Stimulated activated CD4-positive, alpha-beta T cell treated with anti-CD3 and anti-CD28 coated beads, Interleukin-2, amount 100 ng/mL, for 4 hours (primary cell): ENCODE results near the gene STX8.

ENCODE experiments used
- DNase-seq: peaks from one replicate; pipeline ENCODE4 v3.0.0-alpha.2; 2020; ENCODE audit warnings: low read depth

The STX8 gene

DNA sequence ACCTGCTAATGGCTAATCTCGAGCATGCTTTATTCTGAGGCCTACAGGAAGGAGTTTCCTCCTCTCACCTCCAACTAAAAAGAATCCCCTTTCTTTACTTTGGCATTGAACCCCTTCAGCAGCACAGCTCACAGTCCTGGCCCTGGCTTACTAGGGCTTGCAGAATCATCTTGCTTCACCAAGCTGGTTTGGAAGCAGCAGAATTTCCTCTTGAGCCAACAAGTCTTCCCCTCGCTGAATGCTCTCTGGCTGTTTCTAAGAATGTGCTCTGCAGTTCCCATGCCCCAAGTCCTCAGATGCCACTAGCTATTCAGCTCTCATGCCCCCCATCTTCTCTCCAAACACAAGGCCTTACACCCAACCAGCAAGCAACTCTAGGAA lies 283.1 kb downstream of the STX8 start:
- no peak for DNase-seq

DNA sequence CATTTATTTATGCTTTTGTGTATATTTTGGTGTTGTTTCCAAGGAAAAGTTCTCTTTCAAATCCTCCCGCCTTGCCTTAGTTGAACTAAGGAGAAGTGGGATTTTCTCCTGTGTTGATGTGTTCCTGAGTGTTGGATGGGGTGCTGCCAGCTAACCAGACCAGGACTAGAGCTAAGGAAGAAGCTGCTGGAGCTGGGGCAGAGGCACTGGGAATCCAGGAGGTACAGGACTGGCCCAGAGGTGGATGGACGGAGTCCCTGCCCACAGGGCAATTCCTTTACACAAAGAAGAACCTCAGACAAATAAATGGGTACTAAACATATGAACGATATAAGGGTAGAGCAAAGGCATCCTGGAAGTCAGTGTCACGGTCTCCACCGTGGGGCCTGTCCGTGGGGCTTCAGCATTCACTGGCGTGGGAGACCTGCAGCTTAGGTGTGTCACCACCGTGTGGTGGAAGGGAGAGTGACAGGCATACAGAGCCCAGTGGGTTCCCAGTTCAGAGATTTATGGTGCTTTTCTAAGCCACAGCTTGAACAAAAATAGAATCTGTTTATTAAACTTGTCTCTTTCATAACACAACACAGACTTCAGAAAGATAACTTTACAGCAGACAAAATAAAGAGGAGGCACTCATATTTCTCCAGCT lies 283.6 kb downstream of the STX8 start:
- peak; percentile 22 for DNase-seq

DNA sequence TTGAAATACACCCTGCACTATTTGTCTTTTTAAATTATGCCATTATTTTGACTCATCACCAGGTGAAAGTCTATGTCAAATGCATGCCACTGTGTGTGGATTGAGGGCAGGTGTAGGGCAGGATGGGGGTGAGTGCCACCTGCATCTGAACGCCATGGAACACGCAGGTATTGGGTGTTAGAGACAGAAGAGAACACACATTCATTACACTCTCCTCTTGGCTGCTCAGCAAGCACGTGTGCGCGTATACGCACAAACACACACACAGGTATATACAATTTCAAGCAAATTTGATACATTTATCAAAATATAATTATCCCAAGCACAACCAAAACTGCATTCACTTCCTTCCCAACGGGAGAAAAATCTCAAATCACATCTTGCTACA lies 285.4 kb downstream of the STX8 start:
- peak; percentile 3 for DNase-seq

- no peak for DNase-seq
Observed at GRCh38 chr17:9287306-9287705, 288.3 kb downstream of the STX8 start.

DNA sequence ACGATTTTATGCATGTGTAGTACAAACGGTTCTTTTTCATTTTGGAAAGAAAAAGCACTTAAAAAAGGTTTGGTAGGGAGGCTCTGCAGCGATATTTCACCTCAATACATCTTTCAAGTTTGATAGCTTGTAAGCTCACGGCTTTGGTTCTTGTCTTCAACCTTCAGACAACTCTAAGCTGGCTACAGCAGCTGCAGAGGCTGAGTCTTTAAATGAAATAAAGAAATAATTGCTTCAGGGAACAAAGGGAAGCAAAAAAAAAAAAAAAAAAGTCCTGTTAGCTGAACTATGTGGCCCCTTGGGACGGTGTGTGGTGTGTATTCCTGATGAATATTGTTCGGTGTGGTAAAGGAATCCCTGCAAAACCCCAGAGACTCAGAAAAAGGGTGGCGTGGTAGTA lies 289.2 kb downstream of the STX8 start:
- DNase-seq, result no peak

DNA sequence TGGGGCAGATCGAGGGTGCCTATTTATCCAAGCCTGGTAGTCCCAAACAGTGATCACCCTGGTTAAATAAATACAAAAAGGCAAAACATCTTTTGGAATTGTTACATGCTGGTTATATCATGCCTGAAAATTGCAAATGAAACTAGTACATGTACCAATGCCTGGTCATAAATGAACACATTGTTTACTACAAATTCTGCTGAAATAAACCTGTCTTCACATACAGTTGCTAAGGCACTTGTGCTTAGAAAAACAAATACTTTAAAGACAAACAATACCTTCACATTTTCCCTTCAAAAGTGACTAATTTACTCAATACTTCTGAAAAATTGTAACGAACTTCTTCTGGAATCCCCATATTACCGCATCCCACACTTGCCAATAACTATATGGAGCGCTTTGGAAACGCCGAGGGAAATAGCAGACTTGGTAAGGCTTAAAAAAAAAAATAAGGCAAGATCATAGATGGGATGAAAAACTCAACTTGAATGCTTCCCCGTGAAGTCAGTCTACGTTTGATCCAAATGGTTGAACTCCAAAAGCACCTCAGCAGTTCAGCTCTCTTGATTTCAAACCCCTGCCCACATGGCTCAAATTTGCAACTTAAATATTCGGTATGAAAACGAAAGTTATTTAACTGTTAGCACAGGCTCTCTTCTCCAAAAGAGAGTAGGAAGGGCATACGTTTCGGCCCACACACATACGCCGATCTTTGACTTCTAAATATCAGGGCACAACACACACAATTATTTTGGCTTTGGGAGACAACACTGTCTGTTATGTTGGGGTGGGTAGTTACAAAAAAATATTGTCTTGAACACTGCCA lies 289.8 kb downstream of the STX8 start:
- DNase-seq, result no peak

DNA sequence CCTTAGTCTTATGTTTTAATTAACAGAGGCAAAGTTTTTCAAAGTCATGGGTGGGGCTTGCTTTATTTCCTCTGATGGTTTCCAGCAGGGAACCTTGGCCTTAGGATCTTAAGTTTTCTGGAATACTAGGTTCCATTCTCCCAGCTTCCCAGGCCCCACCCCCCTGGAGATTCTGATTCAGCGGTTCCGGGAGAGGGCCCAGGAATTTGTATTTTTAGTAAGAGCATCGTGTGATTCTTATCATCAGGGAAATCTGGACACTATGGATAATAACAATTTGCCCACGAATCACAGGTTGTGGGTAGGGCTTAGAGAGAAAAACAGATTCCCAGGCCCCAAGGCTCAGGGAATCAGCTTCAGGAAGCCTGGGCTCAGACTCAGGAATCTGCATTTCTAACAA lies 290.7 kb downstream of the STX8 start:
- no peak for DNase-seq

- DNase-seq, result no peak
Observed at GRCh38 chr17:9283909-9284308, 291.7 kb downstream of the STX8 start.

- no peak for DNase-seq
Observed at GRCh38 chr17:9279893-9280292, 295.7 kb downstream of the STX8 start.

DNA sequence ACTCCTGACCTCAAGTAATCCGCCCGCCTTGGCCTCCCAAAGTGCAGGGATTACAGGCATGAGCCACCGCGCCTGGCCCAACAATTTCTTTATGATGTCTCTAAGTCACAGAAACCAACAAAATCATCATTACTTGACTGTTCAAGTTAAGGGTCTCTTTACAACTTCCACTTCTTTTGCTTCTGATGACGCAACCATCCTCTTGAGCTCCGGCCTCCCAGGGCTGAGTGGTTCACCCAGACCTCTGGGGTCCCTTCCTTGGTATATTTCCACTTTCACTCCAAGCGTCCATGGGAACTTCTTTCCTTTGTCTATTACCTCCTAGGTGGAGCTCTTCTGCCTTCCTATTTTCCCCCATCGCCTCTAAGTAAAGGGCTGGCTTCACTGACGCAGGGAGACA lies 300.6 kb downstream of the STX8 start:
- DNase-seq, result no peak

- no peak for DNase-seq
Observed at GRCh38 chr17:9273428-9274391, 301.9 kb downstream of the STX8 start.

- DNase-seq, result no peak
Observed at GRCh38 chr17:9272501-9273200, 303.0 kb downstream of the STX8 start.

DNA sequence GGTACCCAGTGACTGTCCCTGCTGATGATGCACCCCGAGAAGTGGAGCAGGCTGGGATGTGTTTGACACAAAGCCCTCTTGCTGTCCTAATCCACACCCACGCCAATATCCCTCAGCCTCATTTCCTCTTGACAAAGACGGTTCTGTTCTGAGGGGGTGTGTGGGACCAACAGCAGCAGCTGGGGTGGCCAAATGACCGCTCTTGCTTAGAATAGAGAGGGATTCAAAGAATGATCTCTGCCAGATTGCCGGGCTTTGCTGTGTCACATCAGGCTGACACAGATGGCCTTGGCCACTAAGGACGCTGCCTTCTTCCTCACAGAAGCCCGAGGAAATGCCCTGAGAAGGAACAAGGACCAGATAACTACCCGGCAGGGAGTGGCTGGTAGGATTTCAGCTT lies 303.6 kb downstream of the STX8 start:
- DNase-seq, result no peak

GRCh38 chr17:9270921-9271320 lies 304.7 kb downstream of the STX8 start:
- no peak for DNase-seq

- no peak for DNase-seq
Observed at GRCh38 chr17:9269350-9270035, 306.1 kb downstream of the STX8 start.

DNA sequence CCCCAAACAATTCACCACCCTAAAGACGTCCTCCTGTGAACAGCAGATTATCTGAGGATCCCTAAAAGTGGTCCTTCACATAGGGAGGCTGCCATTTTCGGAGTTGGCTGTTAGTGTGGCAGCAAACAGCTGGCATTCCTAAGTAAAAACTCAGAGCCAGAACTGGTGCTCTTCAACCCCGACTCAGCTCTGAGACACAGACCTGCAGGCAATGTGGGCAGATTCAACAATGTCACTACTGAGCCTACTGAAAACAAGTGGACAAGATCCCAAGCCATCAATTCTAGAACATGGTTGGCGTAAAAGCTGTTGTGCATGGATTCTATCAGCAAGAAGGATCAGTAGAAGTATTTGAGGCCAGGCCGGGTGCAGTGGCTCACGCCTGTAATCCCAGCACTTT lies 307.1 kb downstream of the STX8 start:
- no peak for DNase-seq

DNA sequence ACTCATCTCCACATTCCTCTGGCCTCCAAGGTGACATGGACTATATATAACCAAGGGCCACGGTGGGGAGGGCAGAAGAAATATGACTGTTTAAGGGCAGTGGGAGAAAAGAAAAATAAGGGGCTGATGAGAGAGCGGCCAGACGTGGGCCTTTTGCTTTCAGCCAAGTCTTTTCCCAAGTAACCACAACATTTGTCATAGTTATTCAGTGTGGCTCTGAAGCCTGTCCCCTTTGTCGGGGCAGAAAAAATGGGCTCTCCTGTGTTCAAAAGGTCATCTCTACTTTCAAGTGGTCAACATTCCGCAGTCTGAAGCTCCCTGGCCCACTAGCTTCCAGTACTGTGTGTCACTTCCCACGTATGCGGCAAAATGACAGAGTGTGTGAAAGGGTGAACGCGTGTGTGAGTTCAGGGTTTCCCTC lies 308.9 kb downstream of the STX8 start:
- DNase-seq, result no peak

DNA sequence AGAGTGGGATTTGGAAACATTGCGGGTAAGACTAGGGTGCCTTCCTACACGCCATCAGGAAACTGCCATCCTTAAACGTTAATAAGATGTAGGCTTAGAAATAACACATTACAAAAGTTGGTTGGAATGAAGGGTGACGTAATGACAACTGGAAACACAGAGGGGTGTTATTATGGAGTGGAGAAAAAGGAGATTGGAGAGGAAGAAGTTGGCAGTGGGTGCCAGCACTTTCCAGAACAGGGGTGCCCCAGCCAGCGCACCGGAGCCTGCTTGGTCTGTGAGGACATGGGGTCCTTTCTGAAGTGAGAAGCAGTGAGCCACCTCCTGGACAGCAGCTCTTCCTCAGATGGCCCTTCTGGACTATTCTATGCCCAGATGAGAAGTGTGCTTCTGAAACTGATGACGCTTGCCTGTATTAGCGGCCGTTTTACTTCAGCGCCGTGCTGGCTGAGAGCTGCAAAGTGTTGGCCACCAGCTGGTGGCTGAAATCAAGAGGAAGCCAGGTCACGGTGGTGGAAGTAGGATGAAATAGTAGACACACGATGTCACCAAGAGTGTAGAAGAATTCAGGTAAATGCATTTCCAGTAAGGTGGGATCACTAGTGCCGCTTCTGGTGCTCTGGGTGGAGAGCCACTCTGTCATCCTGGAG lies 309.5 kb downstream of the STX8 start:
- DNase-seq, result no peak

GRCh38 chr17:9261081-9262012 lies 314.3 kb downstream of the STX8 start:
- no peak for DNase-seq

- DNase-seq, result no peak
Observed at GRCh38 chr17:9259419-9259818, 316.2 kb downstream of the STX8 start.
